OCI-LY3 (cell line): Measurements from ENCODE around the gene ERLEC1.

Experiments
- H2AFZ ChIP-seq: fragments of 200-600, 300-600 bp; shearing (Covaris generic); 2 replicates; pipeline ENCODE4 v1.6.0; 2014; ENCODE audit warnings: antibody characterized with exemption, low read depth, low read length
- H3K27ac ChIP-seq: fragments of 200-600, 300-600 bp; sonication (generic); 2 replicates; pipeline ENCODE4 v1.5.1; 2014; ENCODE audit warnings: mild to moderate bottlenecking, low read length, moderate library complexity, mixed read lengths
- H3K27me3 ChIP-seq: fragments of 200-600, 300-600 bp; sonication (generic); 2 replicates; pipeline ENCODE4 v1.6.1; 2014; ENCODE audit warnings: low read depth, low read length, mixed read lengths
- H3K36me3 ChIP-seq: fragments of 200-600, 300-600 bp; sonication (generic); replicated peaks from 2 replicates; pipeline ENCODE3; 2014; ENCODE audit warnings: low read depth, low read length, mixed read lengths
- H3K4me1 ChIP-seq: fragments of 300-600, 200-600 bp; sonication (generic); 2 replicates; pipeline ENCODE4 v1.6.1; 2014; ENCODE audit warnings: low read length, mixed read lengths
- H3K4me2 ChIP-seq: fragments of 200-600, 300-600 bp; sonication (generic); 2 replicates; pipeline ENCODE4 v1.6.1; 2014; ENCODE audit warnings: low read length, mixed read lengths
- H3K4me3 ChIP-seq: fragments of 300-600, 200-600 bp; sonication (generic); 2 replicates; pipeline ENCODE4 v1.5.1; 2014; ENCODE audit warnings: antibody characterized with exemption, mild to moderate bottlenecking, low read length, moderate library complexity
- H3K79me2 ChIP-seq: fragments of 300-600, 200-600 bp; shearing (Covaris generic); 2 replicates; pipeline ENCODE4 v1.6.1; 2014; ENCODE audit warnings: mild to moderate bottlenecking, low read length, mixed read lengths
- H3K9ac ChIP-seq: fragments of 300-600, 200-600 bp; shearing (Covaris generic); 2 replicates; pipeline ENCODE4 v1.6.0; 2014; ENCODE audit warnings: mild to moderate bottlenecking, low read length, moderate library complexity
- H3K9me3 ChIP-seq: fragments of 200-600, 300-600 bp; shearing (Covaris generic); 2 replicates; pipeline ENCODE4 v1.6.1; 2014; ENCODE audit warnings: low read length, mixed read lengths; ENCODE audit not compliant: insufficient read depth
- H4K20me1 ChIP-seq: fragments of 200-600, 300-600 bp; sonication (generic); 2 replicates; pipeline ENCODE4 v1.6.1; 2016; ENCODE audit warnings: low read length, mixed read lengths; ENCODE audit not compliant: insufficient read depth
- CTCF ChIP-seq: fragments of 200-600, 300-600 bp; sonication (generic); IDR thresholded peaks from 2 replicates; pipeline ENCODE4 v1.5.1; 2014; ENCODE audit warnings: antibody characterized with exemption, low read length, low read depth
- EZH2phosphoT487 ChIP-seq: fragments of 200-600 bp; shearing (Covaris generic); IDR thresholded peaks from 2 replicates; pipeline ENCODE4 v1.6.1; 2018; ENCODE audit warnings: antibody characterized with exemption, mixed run types, low read depth

The ERLEC1 gene

DNA sequence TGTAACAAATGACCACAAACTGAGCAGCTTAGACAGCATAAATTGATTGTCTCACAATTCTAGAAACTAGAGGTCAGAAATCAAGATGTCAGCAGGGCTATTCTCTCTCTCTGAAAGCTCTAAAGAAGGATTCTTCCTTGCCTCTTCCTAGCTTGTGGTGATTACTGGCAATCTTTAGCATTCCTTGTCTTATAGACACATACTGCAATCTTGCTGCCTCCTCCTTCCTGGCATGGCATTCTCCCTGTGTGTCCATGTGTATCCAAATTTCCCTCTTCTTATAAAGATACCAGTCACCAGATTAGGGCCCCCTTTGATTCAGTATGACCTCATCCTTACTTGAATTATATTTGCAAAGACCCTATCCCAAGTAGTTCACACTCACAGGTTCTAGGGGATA, 2.4 kb upstream of the ERLEC1 start:
- no peaks in the 10 kb centered on the region for H4K20me1 ChIP-seq
- peaks cover 100% of the 10 kb centered on the region for H3K79me2 ChIP-seq
- no peak overlapping the region for H3K4me3 ChIP-seq
- H3K36me3 ChIP-seq = peaks cover 20% of the 10 kb centered on the region
- no peak overlapping the region for H3K27ac ChIP-seq
- no peak overlapping the region for H2AFZ ChIP-seq
- TF ChIP-seq EZH2phosphoT487 (no peak), CTCF (no peak)
- H3K4me1 ChIP-seq = peaks cover 19% of the 10 kb centered on the region
- no peaks in the 10 kb centered on the region for H3K27me3 ChIP-seq
- H3K9ac ChIP-seq = no peak overlapping the region
- H3K4me2 ChIP-seq = peak overlapping the region; percentile 85
- no peaks in the 10 kb centered on the region for H3K9me3 ChIP-seq

- Histone ChIP-seq H3K27ac (no peak overlapping the region), H3K9me3 (no peaks in the 10 kb centered on the region), H3K36me3 (peaks cover 13% of the 10 kb centered on the region), H3K4me2 (peak overlapping the region; percentile 85), H3K27me3 (no peaks in the 10 kb centered on the region), H3K79me2 (peaks cover 100% of the 10 kb centered on the region), H2AFZ (no peak overlapping the region), H4K20me1 (no peaks in the 10 kb centered on the region), H3K4me3 (peak overlapping the region; percentile 98), H3K9ac (peak overlapping the region; percentile 92; the same call in 1 of the 2 replicates), H3K4me1 (peaks cover 19% of the 10 kb centered on the region)
- TF ChIP-seq CTCF (no peak), EZH2phosphoT487 (no peak)
Measured at GRCh38 chr2:53785366-53785765, 1.5 kb upstream of the ERLEC1 start.

DNA sequence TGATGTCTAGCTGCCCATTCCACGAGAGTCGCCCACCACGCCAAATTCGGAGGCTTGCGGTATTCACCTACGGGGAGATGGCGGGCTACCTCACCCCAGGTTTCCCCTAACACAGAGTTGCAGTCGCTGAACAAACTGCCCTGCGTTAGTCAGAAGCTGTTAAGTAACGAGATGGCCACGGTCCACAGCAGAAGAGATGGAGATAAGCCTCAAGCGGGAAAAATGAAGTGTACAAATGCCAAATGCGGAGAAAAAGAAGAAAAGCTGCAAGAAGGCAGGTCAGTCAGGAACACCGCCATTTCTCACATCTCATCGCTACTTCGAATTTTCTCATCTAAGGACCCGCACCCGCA, 516 bp upstream of the ERLEC1 start:
- H2AFZ ChIP-seq = peak overlapping the region; percentile 68
- peaks cover 98% of the 10 kb centered on the region for H3K79me2 ChIP-seq
- no peaks in the 10 kb centered on the region for H4K20me1 ChIP-seq
- H3K27me3 ChIP-seq = no peaks in the 10 kb centered on the region
- TF ChIP-seq CTCF (no peak), EZH2phosphoT487 (no peak)
- peak overlapping the region; percentile 85 for H3K4me2 ChIP-seq
- peaks cover 7% of the 10 kb centered on the region for H3K36me3 ChIP-seq
- peak overlapping the region; percentile 98 for H3K4me3 ChIP-seq
- peak overlapping the region; percentile 92 for H3K9ac ChIP-seq
- no peaks in the 10 kb centered on the region for H3K9me3 ChIP-seq
- H3K4me1 ChIP-seq = peaks cover 19% of the 10 kb centered on the region
- peak overlapping the region; percentile 71 for H3K27ac ChIP-seq

DNA sequence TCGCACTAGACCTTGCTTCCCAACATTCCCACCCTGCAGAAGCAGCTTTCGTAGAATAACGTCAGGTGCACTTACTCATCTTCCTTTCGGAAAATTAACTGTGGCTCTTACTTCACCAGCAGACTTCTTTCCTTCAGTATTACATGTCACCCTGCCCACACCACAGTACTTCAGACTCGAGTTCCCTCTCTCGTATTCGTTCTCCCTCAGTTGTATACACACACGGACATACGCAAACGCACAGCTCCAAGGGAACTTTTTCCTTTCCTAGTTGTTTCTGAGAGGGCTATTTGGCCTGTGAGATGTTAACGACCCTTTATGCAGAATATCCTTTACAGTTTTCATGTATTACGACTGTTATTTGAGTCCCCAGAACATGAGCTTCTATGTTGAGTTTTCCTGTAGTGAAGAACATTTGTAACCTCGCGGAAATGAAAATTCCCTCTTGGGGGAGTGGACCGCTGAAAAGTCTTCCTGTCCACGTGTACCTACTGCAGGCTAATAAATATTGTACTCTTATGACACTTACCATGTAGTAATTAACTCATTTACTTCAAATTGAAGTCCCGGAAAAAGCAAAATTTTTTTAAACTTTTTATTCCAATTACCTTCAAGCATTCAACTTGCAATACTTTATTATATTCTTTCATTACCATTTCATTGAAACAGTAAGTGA, 908 bp downstream of the ERLEC1 start:
- H3K79me2 ChIP-seq = peaks cover 97% of the 10 kb centered on the region
- H3K27ac ChIP-seq = peak overlapping the region; percentile 71
- peak overlapping the region; percentile 92 for H3K9ac ChIP-seq
- H4K20me1 ChIP-seq = peaks cover 3% of the 10 kb centered on the region; the same call in 1 of the 2 replicates
- no peaks in the 10 kb centered on the region for H3K9me3 ChIP-seq
- 0 out of 2 replicates have a peak overlapping the region, but pooled peaks have one; percentile 64 for H2AFZ ChIP-seq
- H3K4me2 ChIP-seq = peak overlapping the region; percentile 87
- TF ChIP-seq CTCF (no peak), EZH2phosphoT487 (no peak)
- no peaks in the 10 kb centered on the region for H3K27me3 ChIP-seq
- peak overlapping the region; percentile 98 for H3K4me3 ChIP-seq
- no peaks in the 10 kb centered on the region for H3K36me3 ChIP-seq
- H3K4me1 ChIP-seq = peaks cover 19% of the 10 kb centered on the region
